NCI-H526 treated with DMSO at 0.1 percent for 48 hours (cell line): Measurements from ENCODE around the gene CCR9.
A peak's percentile ranks its signal among the peaks of the same experiment; 100 is the strongest.
"Not testable (repeated sequence)": the region's sequence is repeated elsewhere in the genome, so short reads cannot be mapped to it uniquely, and the experiment has no call there.

Experiments
- DNase-seq: peaks from one replicate; lab custom pipeline; 2025; lab: John Stamatoyannopoulos, UW

CCR9 gene

GRCh38 chr3:45885979-45886705 lies at the start of gene CCR9:
TSS of gene CCR9 (plus strand) at chr3:45886543. CDS start at chr3:45894934, 8,391 bp downstream.
- DNase-seq: no peak

- DNase-seq: no peak
Measured at GRCh38 chr3:45838466-45838865, 47.9 kb upstream of the CCR9 start.

- DNase-seq: no peak
Measured at GRCh38 chr3:45841420-45841756, 45.0 kb upstream of the CCR9 start.

GRCh38 chr3:45841757-45842491 lies 44.4 kb upstream of the CCR9 start, which contains the start of gene LZTFL1:
TSS of gene LZTFL1 (minus strand) at chr3:45842119. CDS start at chr3:45841991, 128 bp downstream.
- DNase-seq: peak; percentile 92

GRCh38 chr3:45842851-45843625 lies 43.3 kb upstream of the CCR9 start:
- DNase-seq: no peak

GRCh38 chr3:45844616-45845015 lies 41.7 kb upstream of the CCR9 start:
- DNase-seq: no peak

- DNase-seq: no peak
Measured at GRCh38 chr3:45848392-45848791, 38.0 kb upstream of the CCR9 start.

- no peak for DNase-seq
Measured at GRCh38 chr3:45852828-45853227, 33.5 kb upstream of the CCR9 start.

GRCh38 chr3:45856323-45856722 lies 30.0 kb upstream of the CCR9 start:
- DNase-seq: not testable (repeated sequence)

GRCh38 chr3:45857024-45857423 lies 29.3 kb upstream of the CCR9 start:
- DNase-seq: not testable (repeated sequence)

- DNase-seq: no peak
Measured at GRCh38 chr3:45858809-45859543, 27.4 kb upstream of the CCR9 start.

- DNase-seq: no peak
Measured at GRCh38 chr3:45860481-45860880, 25.9 kb upstream of the CCR9 start.

- no peak for DNase-seq
Measured at GRCh38 chr3:45861043-45861719, 25.2 kb upstream of the CCR9 start.

- DNase-seq: no peak
Measured at GRCh38 chr3:45864760-45865519, 21.4 kb upstream of the CCR9 start.

- no peak for DNase-seq
Measured at GRCh38 chr3:45865563-45865962, 20.8 kb upstream of the CCR9 start.

- peak; percentile 20 for DNase-seq
Measured at GRCh38 chr3:45868213-45868612, 18.1 kb upstream of the CCR9 start.

GRCh38 chr3:45868650-45869049 lies 17.7 kb upstream of the CCR9 start:
- DNase-seq: no peak

GRCh38 chr3:45869638-45870037 lies 16.7 kb upstream of the CCR9 start:
- DNase-seq: no peak

- no peak for DNase-seq
Measured at GRCh38 chr3:45870099-45870498, 16.2 kb upstream of the CCR9 start.

GRCh38 chr3:45871780-45872179 lies 14.6 kb upstream of the CCR9 start:
- DNase-seq: no peak

- DNase-seq: no peak
Measured at GRCh38 chr3:45872569-45872968, 13.8 kb upstream of the CCR9 start.
